Naive thymus-derived CD8-positive, alpha-beta T cell (primary cell): ENCODE measurements around the gene CLEC16A. TPM values are rescaled to one million over a fixed set of nuclear protein-coding genes. Genes with fewer than 3 reads are reported as not detected.

Experiments used
- ATAC-seq, 2 donors: fragments of 150-1000 bp; cut with Tn5 transposase in 1 of 2; sonication (Bioruptor Pico), chemical (Tn5 transposase) in 1 of 2; 1 replicate in 1 of 2; 2 replicates in 1 of 2; pipeline ENCODE4 v1.10.0; 2021; ENCODE audit warnings: mild to moderate bottlenecking in 2 of 2, moderate library complexity in 2 of 2
- POLR2A ChIA-PET: fragments of 350-600 bp; sonication (Branson Sonifier 250); formaldehyde crosslinking; loops from one replicate; lab custom pipeline; 2021; ENCODE audit warnings: antibody characterized with exemption; lab: Charles Lee
- DNase-seq, 10 donors: peaks; one replicate each; pipeline versions ENCODE4 v3.0.0 to v3.0.0-alpha.2; 2020 to 2022
- H3K27ac Mint-ChIP-seq, 10 donors: one replicate each; pipeline ENCODE4 v1.8.0; 2020 to 2022; ENCODE audit warnings: mild to moderate bottlenecking in 10 of 10, mixed read lengths in 10 of 10, moderate library complexity in 4 of 10, inconsistent platforms in 1 of 10
- H3K27me3 Mint-ChIP-seq, 5 donors: one replicate each; pipeline ENCODE4 v1.8.0; 2021 to 2022; ENCODE audit warnings: mixed read lengths in 5 of 5
- H3K36me3 Mint-ChIP-seq, 3 donors: one replicate each; pipeline ENCODE4 v1.8.0; 2020 to 2022; ENCODE audit warnings: mixed read lengths in 3 of 3, mild to moderate bottlenecking in 2 of 3, inconsistent platforms in 1 of 3
- H3K4me1 Mint-ChIP-seq, 4 donors: one replicate each; pipeline ENCODE4 v1.8.0; 2021 to 2022; ENCODE audit warnings: mixed read lengths in 4 of 4
- H3K4me3 Mint-ChIP-seq, 10 donors: one replicate each; pipeline ENCODE4 v1.8.0; 2020 to 2022; ENCODE audit warnings: mild to moderate bottlenecking in 10 of 10, mixed read lengths in 10 of 10, moderate library complexity in 6 of 10, inconsistent platforms in 1 of 10
- H3K9me3 Mint-ChIP-seq, 9 donors: one replicate each; pipeline ENCODE4 v1.8.0; 2020 to 2022; ENCODE audit warnings: mixed read lengths in 9 of 9, mild to moderate bottlenecking in 3 of 9, inconsistent platforms in 1 of 9, moderate library complexity in 1 of 9
- polyA plus RNA-seq, 3 donors: library from polyadenylated mRNA; unstranded; fragments of 300-500 nt; fragmentation: Illumina TruSeq; gene quantifications; one replicate each; pipeline ENCODE4 v1.2.3, GENCODE V29; 2021
- total RNA-seq, 8 experiments: library from RNA in 2 of 8; stranded (reverse) in 2 of 8; gene quantifications; one replicate each; pipeline ENCODE4 v1.2.3 and lab custom pipeline; 2021 to 2026

Gene CLEC16A
- 10 to 100 TPM; 24.8 to 28.8 TPM for total RNA-seq
- polyA plus RNA-seq, result 10 to 100 TPM in 2 of 3 donors, 1 to 10 TPM in 1; 8.5 to 19.4 (median 18.4) TPM
- total RNA-seq (lab: John Stamatoyannopoulos, UW), result 30.9 to 54.6 (median 43.0) reads per million in 6 experiments

- Mint-ChIP-seq H3K9me3 (no peaks in the 10 kb centered on the region), H3K36me3 (peaks cover 0 to 3% (median 0%) of the 10 kb centered on the region in 3 donors), H3K4me1 (peaks cover 31 to 80% (median 77%) of the 10 kb centered on the region in 4 donors), H3K27ac (peak within 1 kb of the TSS; percentile 35 to 93 (median 88)), H3K27me3 (no peaks in the 10 kb centered on the region), H3K4me3 (peak within 1 kb of the TSS; percentile 85 to 95 (median 90))
- DNase-seq (peak; percentile 90 to 95 (median 94)), ATAC-seq (peak; percentile 68 to 75)
- POLR2A ChIA-PET, result interaction anchor here (0.5 to 2.0 kb wide), 4 partner anchors 10 to 642 kb away, joined by 3 to 7 read pairs (median 6); partner anchors contain the start of genes LITAF and SOCS1
These were observed at the start of gene CLEC16A for GRCh38 chr16:10944249-10945064. Gene CLEC16A, plus strand, starts transcription at chr16:10944564. Its CDS starts 154 bp downstream, at chr16:10944718.

GRCh38 chr16:10895053-10895946 lies 49.1 kb upstream of the CLEC16A start:
- Mint-ChIP-seq H3K27ac (peak overlapping the region in 2 of 10 donors; percentile 27 to 55), H3K9me3 (peaks cover 0 to 2% (median 0%) of the 10 kb centered on the region in 9 donors), H3K4me3 (peak overlapping the region in 1 of 10 donors; percentile 32), H3K36me3 (no peaks in the 10 kb centered on the region), H3K4me1 (peaks cover 0 to 56% (median 5%) of the 10 kb centered on the region in 4 donors), H3K27me3 (peaks cover 1 to 37% (median 17%) of the 10 kb centered on the region in 5 donors)
- no peak for ATAC-seq
- POLR2A ChIA-PET, result no interaction called here
- peak in 3 of 10 donors; percentile 12 to 33 (median 17) for DNase-seq

- H3K36me3 Mint-ChIP-seq, result no peaks in the 10 kb centered on the region
- POLR2A ChIA-PET, result no interaction called here
- ATAC-seq (no peak), DNase-seq (no peak)
- H3K27ac Mint-ChIP-seq, result peak overlapping the region in 1 of 10 donors; percentile 55
- peaks cover 1 to 31% (median 11%) of the 10 kb centered on the region in 5 donors for H3K27me3 Mint-ChIP-seq
- peaks cover 0 to 49% (median 5%) of the 10 kb centered on the region in 4 donors for H3K4me1 Mint-ChIP-seq
- H3K4me3 Mint-ChIP-seq, result peak overlapping the region in 1 of 10 donors; percentile 4
- peaks cover 0 to 2% (median 0%) of the 10 kb centered on the region in 9 donors for H3K9me3 Mint-ChIP-seq
These were observed 48.2 kb upstream of the CLEC16A start for GRCh38 chr16:10896165-10896564.

- ATAC-seq, result no peak
- POLR2A ChIA-PET, result no interaction called here
- peak overlapping the region in 2 of 10 donors; percentile 44 to 76 for H3K27ac Mint-ChIP-seq
- H3K27me3 Mint-ChIP-seq, result peaks cover 1 to 25% (median 6%) of the 10 kb centered on the region in 5 donors
- H3K9me3 Mint-ChIP-seq, result peaks cover 0 to 2% (median 0%) of the 10 kb centered on the region in 9 donors
- H3K4me3 Mint-ChIP-seq, result peak overlapping the region in 1 of 10 donors; percentile 1
- no peak for DNase-seq
- no peaks in the 10 kb centered on the region for H3K36me3 Mint-ChIP-seq
- peaks cover 0 to 45% (median 5%) of the 10 kb centered on the region in 4 donors for H3K4me1 Mint-ChIP-seq
These were observed 47.6 kb upstream of the CLEC16A start for GRCh38 chr16:10896723-10897122.

- DNase-seq (no peak), ATAC-seq (no peak)
- Mint-ChIP-seq H3K27me3 (peaks cover 1 to 21% (median 5%) of the 10 kb centered on the region in 5 donors), H3K36me3 (no peaks in the 10 kb centered on the region), H3K9me3 (peaks cover 0 to 2% (median 0%) of the 10 kb centered on the region in 9 donors), H3K27ac (peak overlapping the region in 1 of 10 donors; percentile 76), H3K4me3 (no peak overlapping the region), H3K4me1 (peaks cover 0 to 41% (median 5%) of the 10 kb centered on the region in 4 donors)
- POLR2A ChIA-PET, result no interaction called here
These were observed 47.2 kb upstream of the CLEC16A start for GRCh38 chr16:10897134-10897533.

- Mint-ChIP-seq H3K4me1 (peaks cover 0 to 3% (median 0%) of the 10 kb centered on the region in 4 donors), H3K9me3 (peaks cover 3 to 15% (median 9%) of the 10 kb centered on the region in 9 donors), H3K27me3 (peaks cover 0 to 7% (median 0%) of the 10 kb centered on the region in 5 donors), H3K4me3 (no peak overlapping the region), H3K36me3 (peaks cover 0 to 10% (median 7%) of the 10 kb centered on the region in 3 donors), H3K27ac (peak overlapping the region in 1 of 10 donors; percentile 58)
- no peak for ATAC-seq
- POLR2A ChIA-PET, result no interaction called here
- no peak for DNase-seq
These were observed 41.4 kb upstream of the CLEC16A start for GRCh38 chr16:10902999-10903398.

GRCh38 chr16:10906482-10906881 lies 37.9 kb upstream of the CLEC16A start:
- H3K27ac Mint-ChIP-seq, result no peak overlapping the region

GRCh38 chr16:10906914-10907756 lies 37.2 kb upstream of the CLEC16A start:
- POLR2A ChIA-PET, result interaction anchor here (0.6 kb wide), 1 partner anchor 1878 kb away, joined by 3 read pairs; no protein-coding TSS in a partner anchor
- Mint-ChIP-seq H3K27me3 (peaks cover 0 to 7% (median 0%) of the 10 kb centered on the region in 5 donors), H3K27ac (no peak overlapping the region), H3K4me1 (peaks cover 0 to 6% (median 0%) of the 10 kb centered on the region in 4 donors), H3K4me3 (no peak overlapping the region), H3K36me3 (peaks cover 0 to 12% (median 7%) of the 10 kb centered on the region in 3 donors), H3K9me3 (peaks cover 3 to 15% (median 9%) of the 10 kb centered on the region in 9 donors)
- ATAC-seq (no peak), DNase-seq (no peak)

More at GRCh38 chr16:10906482-10906881, 37.9 kb upstream of the CLEC16A start:
- no peak for ATAC-seq
- no peak overlapping the region for H3K4me3 Mint-ChIP-seq
- H3K9me3 Mint-ChIP-seq, result peaks cover 3 to 15% (median 9%) of the 10 kb centered on the region in 9 donors
- POLR2A ChIA-PET, result no interaction called here
- H3K36me3 Mint-ChIP-seq, result peaks cover 0 to 12% (median 7%) of the 10 kb centered on the region in 3 donors
- H3K4me1 Mint-ChIP-seq, result peaks cover 0 to 1% (median 0%) of the 10 kb centered on the region in 4 donors
- no peak for DNase-seq
- H3K27me3 Mint-ChIP-seq, result peaks cover 0 to 7% (median 0%) of the 10 kb centered on the region in 5 donors

- Mint-ChIP-seq H3K36me3 (peaks cover 0 to 7% (median 6%) of the 10 kb centered on the region in 3 donors), H3K4me3 (no peak overlapping the region), H3K9me3 (peaks cover 3 to 11% (median 8%) of the 10 kb centered on the region in 9 donors), H3K27me3 (peaks cover 0 to 5% (median 0%) of the 10 kb centered on the region in 5 donors), H3K4me1 (peaks cover 0 to 6% (median 0%) of the 10 kb centered on the region in 4 donors), H3K27ac (no peak overlapping the region)
- POLR2A ChIA-PET, result no interaction called here
- ATAC-seq (no peak), DNase-seq (no peak)
These were observed 36.7 kb upstream of the CLEC16A start for GRCh38 chr16:10907757-10908045.

GRCh38 chr16:10911267-10911666 lies 33.1 kb upstream of the CLEC16A start:
- peak overlapping the region in 1 of 10 donors; percentile 58 for H3K27ac Mint-ChIP-seq
- peaks cover 0 to 3% (median 0%) of the 10 kb centered on the region in 5 donors for H3K27me3 Mint-ChIP-seq
- DNase-seq (no peak), ATAC-seq (no peak)
- H3K4me3 Mint-ChIP-seq, result no peak overlapping the region
- peaks cover 0 to 2% (median 0%) of the 10 kb centered on the region in 3 donors for H3K36me3 Mint-ChIP-seq
- H3K9me3 Mint-ChIP-seq, result no peaks in the 10 kb centered on the region
- H3K4me1 Mint-ChIP-seq, result peaks cover 0 to 13% (median 1%) of the 10 kb centered on the region in 4 donors
- POLR2A ChIA-PET, result no interaction called here

GRCh38 chr16:10916534-10916933 lies 27.8 kb upstream of the CLEC16A start:
- H3K9me3 Mint-ChIP-seq, result no peaks in the 10 kb centered on the region
- peak overlapping the region in 1 of 10 donors; percentile 22 for H3K27ac Mint-ChIP-seq
- H3K4me1 Mint-ChIP-seq, result peaks cover 0 to 26% (median 4%) of the 10 kb centered on the region in 4 donors
- H3K27me3 Mint-ChIP-seq, result peaks cover 0 to 3% (median 0%) of the 10 kb centered on the region in 5 donors
- ATAC-seq (no peak), DNase-seq (no peak)
- no peaks in the 10 kb centered on the region for H3K36me3 Mint-ChIP-seq
- no peak overlapping the region for H3K4me3 Mint-ChIP-seq
- POLR2A ChIA-PET, result no interaction called here
